Stimulated activated CD8-positive, alpha-beta memory T cell treated with anti-CD3 and anti-CD28 coated beads, Interleukin-12 subunit alpha, Interleukin-12 subunit beta, amount 100 ng/mL, for 4 hours (primary cell): ENCODE results near the gene OR5P2.
"Not testable (repeated sequence)": the region's sequence is repeated elsewhere in the genome, so short reads cannot be mapped to it uniquely, and the experiment has no call there.

Source experiments
- DNase-seq: peaks from one replicate; pipeline ENCODE4 v3.0.0-alpha.2; 2020; ENCODE audit warnings: low read depth

Gene OR5P2, protein sequence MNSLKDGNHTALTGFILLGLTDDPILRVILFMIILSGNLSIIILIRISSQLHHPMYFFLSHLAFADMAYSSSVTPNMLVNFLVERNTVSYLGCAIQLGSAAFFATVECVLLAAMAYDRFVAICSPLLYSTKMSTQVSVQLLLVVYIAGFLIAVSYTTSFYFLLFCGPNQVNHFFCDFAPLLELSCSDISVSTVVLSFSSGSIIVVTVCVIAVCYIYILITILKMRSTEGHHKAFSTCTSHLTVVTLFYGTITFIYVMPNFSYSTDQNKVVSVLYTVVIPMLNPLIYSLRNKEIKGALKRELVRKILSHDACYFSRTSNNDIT

DNA sequence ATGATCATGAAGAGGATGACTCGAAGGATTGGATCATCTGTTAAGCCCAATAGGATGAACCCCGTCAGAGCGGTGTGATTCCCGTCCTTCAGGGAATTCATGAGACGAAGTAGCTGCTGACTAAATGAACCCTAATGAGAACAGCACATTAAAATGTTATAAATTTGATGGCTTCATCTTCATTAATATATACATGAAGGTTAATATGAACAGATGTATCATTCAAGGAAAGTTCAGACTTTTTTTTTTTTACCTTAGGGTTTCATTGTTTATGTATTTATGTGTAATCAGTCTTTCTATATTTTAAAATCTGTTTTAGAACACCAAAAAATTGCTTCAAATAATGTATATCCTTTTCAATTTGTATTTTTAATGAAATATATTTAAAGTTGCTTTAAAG, at the start of gene OR5P2:
OR5P2 (minus strand) TSS at position 101 of the 400 bp plus-strand sequence; CDS start at position 101, 0 bp downstream.
- no peak for DNase-seq

- no peak for DNase-seq
Measured at GRCh38 chr11:7846003-7846402, 49.3 kb upstream of the OR5P2 start.

- no peak for DNase-seq
Measured at GRCh38 chr11:7844986-7845385, 48.2 kb upstream of the OR5P2 start.

DNA sequence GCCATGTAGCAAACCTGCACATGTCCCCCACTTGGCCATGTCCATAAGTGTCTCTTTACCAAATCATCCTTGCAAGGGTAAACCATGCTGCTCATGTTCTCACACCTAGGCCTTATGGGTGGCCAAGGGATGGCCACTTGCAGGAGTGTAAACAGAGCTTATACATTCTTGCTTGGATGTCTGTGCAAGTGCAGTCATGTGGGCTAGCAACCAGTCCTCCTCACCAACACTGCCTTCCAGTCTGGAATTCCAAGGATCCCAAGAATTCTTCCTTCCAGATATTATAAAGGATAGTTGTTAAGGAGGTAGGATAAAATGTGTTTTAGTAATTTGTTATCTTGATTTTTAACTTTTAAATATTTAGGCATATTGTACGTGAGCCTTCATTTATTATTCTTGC, 47.8 kb upstream of the OR5P2 start:
- no peak for DNase-seq

DNA sequence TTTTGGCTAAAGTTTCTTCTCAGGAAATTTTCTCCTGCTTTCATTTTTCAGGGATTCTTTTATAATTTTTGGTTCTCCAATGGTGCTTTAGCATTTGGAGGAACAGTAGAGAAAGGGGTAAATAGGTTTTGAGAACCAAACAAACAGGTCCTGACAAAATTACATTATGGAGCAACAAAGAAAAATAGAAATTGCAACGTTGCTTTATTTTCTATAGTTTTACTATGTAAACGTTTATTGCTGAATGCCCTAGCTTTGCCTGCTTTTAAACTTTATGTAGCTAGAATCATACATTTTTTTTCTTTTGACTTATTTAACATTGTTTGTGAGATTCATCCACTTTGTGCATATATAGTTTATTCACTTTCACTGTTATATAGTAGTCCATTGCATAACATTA, 43.8 kb upstream of the OR5P2 start:
- DNase-seq, result no peak

DNA sequence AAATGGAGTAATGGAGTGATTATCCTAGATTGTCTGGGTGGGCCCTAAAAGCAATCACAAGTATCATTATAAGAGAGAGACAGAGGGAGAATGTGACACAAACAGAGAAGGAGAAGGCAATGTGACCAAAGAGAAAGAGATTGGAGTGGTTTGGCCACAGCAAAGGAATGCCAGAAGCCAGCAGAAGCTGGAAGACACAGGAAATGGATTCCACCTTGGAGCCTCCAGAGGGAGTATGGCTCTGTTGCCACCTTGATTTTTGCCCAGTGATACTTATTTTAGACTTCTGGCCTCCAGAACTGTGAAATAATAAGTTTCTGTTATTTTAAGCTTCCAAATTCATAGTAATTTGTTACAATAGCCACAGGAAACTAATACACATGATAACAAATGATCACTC, 36.8 kb upstream of the OR5P2 start:
- DNase-seq, result no peak

DNA sequence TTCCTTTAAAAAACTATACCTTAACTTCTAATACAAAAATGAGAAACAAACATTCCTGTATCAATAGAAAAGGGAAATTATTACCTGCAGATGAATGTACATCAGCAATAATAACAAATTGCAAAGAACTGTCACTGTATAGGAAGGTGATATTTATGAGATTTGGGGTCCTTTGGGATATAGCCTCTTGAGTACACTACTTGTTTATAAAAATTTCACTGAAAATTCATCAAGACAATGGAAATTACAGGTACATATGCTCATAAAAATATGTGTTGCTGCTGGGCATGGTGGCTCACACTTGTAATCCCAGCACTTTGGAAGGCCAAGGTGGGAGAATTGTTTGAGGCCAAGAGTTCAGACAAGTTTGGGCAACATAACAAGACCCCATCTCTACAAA, 34.0 kb upstream of the OR5P2 start, which contains the start of gene OR5P3:
OR5P3 (minus strand) TSS at position 101 of the 400 bp plus-strand sequence.
- DNase-seq, result no peak

GRCh38 chr11:7826324-7826723, 29.6 kb upstream of the OR5P2 start:
- DNase-seq, result no peak

DNA sequence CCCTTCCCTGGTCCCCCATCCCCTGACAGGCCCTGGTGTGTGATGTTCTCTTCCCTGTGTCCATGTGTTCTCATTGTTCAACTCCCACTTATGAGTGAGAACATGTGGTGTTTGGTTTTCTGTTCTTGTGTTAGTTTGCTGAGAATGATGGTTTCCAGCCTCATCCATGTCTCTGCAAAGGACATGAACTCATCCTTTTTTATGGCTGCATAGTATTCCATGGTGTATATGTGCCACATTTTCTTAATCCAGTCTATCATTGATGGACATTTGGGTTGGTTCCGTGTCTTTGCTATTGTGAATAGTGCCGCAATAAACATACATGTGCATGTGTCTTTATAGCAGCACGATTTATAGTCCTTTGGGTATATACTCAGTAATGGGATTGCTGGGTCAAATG, 23.7 kb upstream of the OR5P2 start:
- DNase-seq, result not testable (repeated sequence)

DNA sequence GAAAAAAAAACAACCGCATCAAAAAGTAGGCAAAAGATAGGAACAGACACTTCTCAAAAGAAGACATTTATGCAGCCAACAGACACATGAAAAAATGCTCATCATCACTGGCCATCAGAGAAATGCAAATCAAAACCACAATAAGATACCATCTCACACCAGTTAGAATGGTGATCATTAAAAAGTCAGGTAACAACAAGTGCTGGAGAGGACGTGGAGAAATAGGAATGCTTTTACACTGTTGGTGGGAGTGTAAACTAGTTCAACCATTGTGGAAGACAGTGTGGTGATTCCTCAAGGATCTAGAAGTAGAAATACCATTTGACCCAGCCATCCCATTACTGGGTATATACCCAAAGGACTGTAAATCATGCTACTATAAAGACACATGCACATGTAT, 18.2 kb upstream of the OR5P2 start:
- not testable (repeated sequence) for DNase-seq

DNA sequence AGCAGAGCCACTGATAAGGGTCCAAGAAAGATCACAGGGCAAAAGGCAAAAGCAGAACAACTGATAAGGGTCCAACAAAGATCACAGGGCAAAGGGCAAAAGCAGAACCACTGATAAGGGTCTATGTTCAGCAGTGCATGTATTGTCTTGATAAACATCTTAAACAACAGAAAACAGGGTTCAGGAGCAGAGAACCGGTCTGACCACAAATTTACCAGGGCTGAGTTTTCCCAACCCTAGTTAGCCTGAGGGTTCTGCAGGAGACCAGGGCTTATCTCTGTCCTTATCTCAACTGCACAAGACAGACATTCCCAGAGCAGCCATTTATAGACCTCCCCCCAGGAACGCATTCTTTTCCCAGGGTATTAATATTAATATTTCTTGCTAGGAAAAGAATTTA, 13.6 kb upstream of the OR5P2 start:
- not testable (repeated sequence) for DNase-seq

GRCh38 chr11:7793233-7793632, 3.5 kb downstream of the OR5P2 start:
- DNase-seq, result no peak

- DNase-seq, result no peak
Measured at GRCh38 chr11:7787239-7787638, 9.5 kb downstream of the OR5P2 start.

DNA sequence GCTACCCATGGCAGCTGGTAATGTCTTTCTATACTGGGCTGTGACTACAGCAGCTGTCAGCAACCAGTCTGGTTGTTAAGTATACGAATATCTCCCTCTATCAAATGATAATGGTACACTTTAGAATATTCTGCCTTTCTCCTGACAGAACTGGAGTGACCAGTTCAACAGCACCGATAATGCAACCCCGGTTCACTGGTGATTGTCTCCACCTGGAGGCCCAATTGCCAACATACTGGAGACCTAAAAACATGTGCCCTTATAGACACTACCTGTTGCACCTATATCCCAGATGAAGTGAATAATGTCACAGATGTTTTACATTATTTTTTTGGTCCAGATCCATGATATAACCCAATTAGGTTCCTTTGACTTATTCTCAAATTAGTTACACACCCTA, 21.1 kb downstream of the OR5P2 start:
- DNase-seq, result no peak

DNA sequence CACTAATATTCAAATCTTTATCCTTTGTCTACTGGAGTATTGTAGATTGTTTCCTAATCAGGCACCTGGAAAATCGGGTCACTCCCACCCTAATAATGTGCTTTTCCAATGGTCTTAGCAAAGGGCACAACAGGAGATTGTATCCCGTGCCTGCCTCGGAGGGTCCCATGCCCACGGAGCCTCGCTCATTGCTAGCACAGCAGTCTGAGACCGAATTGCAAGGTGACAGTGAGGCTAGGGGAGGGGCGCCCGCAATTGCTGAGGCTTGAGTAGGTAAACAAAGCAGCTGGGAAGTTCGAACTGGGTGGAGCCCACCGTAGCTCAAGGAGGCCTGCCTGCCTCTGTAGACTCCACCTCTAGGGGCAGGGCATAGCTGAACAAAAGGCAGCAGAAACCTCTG, 32.4 kb downstream of the OR5P2 start:
- DNase-seq, result not testable (repeated sequence)

- no peak for DNase-seq
Measured at GRCh38 chr11:7759010-7759409, 37.7 kb downstream of the OR5P2 start.

- no peak for DNase-seq
Measured at GRCh38 chr11:7749456-7749855, 47.3 kb downstream of the OR5P2 start.
